Globus pallidus (tissue), 1 donor: ENCODE measurements around the gene CLASP1.
"Not testable (repeated sequence)": the region's sequence is repeated elsewhere in the genome, so short reads cannot be mapped to it uniquely, and the experiment has no call there.

ENCODE experiments used
- DNase-seq: peaks from one replicate; pipeline ENCODE4 v3.0.0-alpha.2; 2015; ENCODE audit warnings: low spot score

CLASP1 gene

GRCh38 chr2:121502246-121502645, 147.0 kb downstream of the CLASP1 start:
- no peak for DNase-seq

DNA sequence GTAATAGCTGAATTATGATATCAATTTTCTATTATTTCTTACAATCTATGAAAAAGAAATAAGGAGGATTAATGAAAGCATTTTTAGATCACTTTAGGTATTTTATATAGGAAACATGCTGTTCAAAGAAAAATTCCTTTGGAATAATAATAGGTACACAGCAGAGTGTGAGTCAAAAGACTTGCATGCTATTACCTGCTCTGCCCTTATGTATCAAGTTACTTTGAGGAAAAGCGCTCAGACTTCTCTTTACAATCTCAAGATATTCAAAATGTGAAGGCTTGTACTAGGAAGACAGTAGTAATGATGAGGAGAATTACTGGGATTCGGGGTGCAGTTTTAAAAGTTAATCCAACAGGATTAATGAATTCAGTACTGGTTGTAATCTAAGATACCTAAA, 147.7 kb downstream of the CLASP1 start:
- no peak for DNase-seq

GRCh38 chr2:121501031-121501430, 148.2 kb downstream of the CLASP1 start:
- DNase-seq, result no peak

DNA sequence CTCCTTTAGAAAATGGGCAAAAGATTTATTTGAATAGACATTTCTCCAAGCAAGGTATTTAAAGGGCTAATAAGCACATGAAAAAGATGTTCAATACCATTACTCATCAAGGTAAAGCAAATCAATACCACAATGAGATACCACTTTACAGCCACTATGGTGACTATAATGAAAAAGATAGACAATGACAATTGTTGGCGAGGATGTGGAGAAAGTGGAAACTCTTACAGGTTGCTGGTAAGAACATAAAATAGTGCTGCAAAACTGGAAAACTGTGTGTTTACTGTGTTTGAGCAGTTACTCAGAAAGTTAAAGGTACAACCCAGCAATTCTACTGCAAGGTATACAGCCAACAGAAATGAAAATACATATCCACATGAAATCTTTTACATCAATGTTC, 150.5 kb downstream of the CLASP1 start:
- DNase-seq, result no peak

DNA sequence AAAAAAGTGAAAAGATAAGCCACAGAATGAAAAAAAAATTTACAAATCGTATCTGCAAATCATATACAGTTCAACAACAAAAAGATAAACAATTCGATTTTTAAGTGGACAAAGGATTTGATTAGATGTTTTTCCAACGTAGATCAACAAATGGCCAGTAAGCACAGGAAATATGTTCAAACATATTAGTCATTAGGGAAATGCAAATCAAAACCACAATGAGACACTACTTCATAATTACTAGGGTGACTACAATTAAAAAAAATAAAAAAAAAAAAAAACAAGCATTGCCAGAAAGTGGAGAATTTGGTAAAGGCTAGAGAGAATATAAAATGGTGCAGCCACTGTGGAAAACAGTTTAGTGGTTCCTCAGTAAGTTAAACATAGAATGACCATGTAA, 156.9 kb downstream of the CLASP1 start:
- DNase-seq, result no peak

GRCh38 chr2:121491518-121491917, 157.7 kb downstream of the CLASP1 start:
- no peak for DNase-seq

GRCh38 chr2:121490584-121491133, 158.6 kb downstream of the CLASP1 start:
- DNase-seq, result no peak

GRCh38 chr2:121489911-121490583, 159.2 kb downstream of the CLASP1 start:
- no peak for DNase-seq

GRCh38 chr2:121489284-121489683, 160.0 kb downstream of the CLASP1 start:
- DNase-seq, result no peak

DNA sequence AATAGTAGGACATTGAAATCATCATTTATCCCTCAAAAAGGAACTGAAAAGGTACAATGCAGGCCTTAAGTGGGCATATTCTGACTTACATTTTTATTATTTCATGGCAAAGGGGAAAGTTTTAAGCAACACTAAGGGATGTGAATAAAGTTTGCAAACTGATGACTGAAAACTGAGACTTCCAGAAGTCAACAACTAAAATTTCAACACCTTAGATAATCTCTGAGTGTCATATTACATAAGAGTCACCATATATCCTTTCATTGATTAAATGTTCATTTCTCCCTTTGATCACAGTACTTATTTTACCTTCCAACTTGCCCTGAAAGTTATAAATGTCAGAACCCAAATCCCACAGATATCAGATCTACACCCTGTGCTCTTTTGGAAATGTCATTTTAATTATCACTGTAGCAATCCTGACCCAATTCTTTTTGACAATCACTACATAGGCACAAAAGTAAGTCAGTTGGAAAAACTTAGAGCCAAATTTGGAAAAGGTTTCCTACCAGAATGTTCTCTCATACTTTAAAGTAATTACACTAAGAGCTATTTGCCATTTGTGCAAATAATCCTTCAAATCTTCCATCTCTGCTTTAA, 163.0 kb downstream of the CLASP1 start:
- no peak for DNase-seq

DNA sequence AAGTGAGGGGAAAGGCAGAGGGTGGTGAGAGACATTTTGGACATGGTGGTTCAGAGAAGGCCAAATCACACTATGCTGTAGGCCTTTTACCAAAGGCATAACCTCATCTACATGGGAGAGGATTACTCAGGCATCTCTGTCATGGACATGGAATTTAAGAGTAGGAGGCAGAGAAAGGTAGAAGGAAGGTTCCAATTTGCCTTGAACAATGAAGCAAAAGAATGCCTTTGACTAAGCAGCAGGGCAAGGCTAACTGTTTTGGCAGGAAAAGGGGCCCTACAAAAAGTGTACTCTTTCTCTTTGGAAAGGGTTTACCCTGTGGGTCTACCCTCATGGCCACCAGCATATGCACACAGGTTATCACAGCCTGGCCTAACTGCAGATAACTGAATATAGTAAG, 164.2 kb downstream of the CLASP1 start:
- no peak for DNase-seq

DNA sequence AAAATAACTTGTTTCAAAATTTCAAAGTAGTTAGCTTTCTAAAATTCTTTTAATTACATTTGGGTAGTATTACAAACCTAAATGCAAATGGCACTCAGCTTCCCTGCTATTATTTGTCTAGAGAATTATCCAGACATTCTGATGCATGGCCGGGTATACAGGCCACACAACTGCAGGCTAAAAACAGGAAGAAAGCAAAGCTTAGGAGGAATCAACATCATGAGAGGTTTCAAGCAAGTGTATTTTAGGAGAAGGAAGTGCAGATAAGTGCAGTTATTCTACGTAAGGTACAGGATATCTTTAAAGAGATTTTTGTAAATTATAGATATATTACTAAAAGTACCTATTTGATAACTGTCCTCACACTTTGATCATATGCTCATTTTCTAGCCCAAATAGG, 165.4 kb downstream of the CLASP1 start:
- no peak for DNase-seq

DNA sequence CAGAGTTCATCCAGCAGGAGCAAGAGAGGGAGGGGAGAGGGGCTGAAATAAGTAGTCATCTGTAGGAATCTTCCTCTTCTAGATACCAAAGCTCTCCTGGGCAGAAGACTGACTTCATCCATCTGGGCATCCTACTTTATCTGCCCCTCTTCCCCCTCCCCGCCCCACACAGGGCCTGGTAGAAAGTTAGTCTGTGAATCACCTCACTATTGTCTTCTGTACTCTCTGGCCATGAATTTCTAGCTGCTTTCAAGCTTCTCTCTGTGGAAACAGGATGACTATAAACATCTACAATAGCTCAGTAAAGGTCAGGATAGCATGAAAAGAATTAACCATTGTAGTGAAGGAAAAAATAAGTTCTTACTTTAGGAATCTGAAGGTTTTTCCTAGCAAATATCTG, 166.2 kb downstream of the CLASP1 start:
- no peak for DNase-seq

DNA sequence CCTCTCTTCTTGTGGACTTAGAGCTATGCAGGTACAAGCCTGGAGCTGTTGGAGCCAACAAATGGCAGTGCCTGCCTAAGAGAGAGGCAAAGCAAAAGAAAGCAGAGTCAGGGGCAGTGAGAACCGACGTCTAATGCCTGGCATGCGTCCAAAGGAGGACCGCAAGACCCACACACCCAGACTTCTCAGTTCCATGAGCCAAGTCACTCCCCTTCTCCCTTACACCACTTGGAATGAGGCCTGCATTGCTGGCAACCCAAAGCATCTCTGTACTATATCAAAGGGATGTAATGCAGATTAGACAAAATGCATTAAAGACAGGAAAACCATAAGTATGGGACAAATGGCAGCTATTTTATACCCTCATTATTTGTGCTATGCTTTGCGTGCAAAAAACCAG, 168.4 kb downstream of the CLASP1 start:
- DNase-seq, result no peak

GRCh38 chr2:121479882-121480522, 169.3 kb downstream of the CLASP1 start:
- DNase-seq, result no peak

- no peak for DNase-seq
Measured at GRCh38 chr2:121478996-121479745, 170.1 kb downstream of the CLASP1 start.

DNA sequence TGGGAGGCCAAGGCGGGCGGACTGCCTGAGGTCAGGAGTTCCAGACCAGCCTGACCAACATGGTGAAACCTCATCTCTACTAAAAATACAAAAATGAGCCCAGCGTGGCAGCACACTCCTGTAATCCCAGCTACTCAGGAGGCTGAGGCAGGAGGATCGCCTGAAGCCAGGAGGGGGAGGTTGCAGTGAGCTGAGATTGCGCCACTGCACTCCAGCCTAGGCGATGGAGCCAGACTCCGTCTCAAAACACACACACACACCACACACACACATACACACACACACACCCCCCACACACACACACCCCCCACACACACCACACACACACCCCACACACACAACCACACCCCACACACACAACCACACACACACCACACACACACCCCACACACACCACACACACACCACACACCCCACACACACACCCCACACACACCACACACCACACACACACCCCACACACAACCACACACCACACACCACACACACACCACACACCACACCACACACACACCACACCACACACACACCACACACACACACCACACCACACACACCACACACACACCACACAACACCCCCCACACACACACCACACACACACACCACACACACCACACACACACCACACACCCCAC, 170.8 kb downstream of the CLASP1 start:
- not testable (repeated sequence) for DNase-seq

DNA sequence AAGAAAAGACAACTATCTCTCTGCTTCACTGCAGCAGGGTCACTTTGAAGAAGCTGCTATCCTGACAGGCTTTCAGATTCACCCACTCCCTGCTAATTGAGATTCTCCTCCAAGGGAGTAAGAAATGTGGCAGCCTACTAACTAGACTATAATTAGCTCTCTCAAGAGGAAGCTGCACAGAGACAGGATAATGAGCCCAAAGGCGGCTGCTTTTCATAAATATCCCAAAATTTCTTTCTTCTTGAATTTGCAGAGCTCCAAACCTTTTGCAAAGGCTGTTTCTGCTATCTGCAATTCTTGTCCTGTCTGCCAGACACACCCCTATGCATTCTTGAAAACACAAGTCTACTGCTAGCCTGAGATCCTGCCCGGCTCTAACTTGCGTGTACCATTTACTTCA, 172.6 kb downstream of the CLASP1 start:
- DNase-seq, result no peak

DNA sequence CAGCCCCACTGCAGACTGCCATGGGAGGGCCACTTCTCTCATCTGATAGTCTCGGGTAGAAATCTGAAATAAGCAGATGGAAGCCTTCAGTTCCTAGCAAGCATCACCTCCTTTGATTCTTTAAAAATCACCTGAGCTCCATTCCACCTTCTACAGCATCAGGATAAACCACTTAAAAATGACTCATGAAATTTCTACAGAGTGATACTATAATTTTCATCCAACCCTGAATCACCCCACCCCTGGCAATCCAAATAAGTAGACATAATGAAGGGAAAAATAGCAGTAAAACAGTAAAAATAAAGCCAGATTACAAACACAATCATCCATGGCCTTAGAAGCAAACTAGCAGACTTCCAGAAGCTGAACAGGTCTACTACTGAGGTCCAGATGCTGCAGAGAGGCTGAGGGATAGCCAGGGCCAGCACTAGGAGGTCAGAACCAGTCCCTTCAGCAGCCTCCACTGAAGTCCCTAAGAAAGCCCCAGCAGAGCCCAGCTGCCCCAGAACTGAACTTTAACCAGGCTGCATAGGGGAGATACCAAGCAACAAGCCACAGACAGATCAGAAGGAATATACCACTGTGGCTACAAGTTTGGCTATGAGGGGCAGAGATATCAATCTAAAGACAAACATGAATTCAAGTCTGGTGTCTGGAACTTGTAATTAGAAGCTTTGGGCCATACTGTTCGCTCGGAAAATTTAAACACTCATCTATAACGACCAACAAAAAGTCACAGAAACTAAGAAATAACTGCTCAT, 173.3 kb downstream of the CLASP1 start:
- DNase-seq, result no peak

GRCh38 chr2:121473512-121473911, 175.8 kb downstream of the CLASP1 start:
- DNase-seq, result no peak

GRCh38 chr2:121472470-121472993, 176.7 kb downstream of the CLASP1 start:
- DNase-seq, result no peak
